GM19025 (cell line): Measurements from ENCODE around the gene SAMHD1.
"Not testable (repeated sequence)": the region's sequence is repeated elsewhere in the genome, so short reads cannot be mapped to it uniquely, and the experiment has no call there.

Experiments used
- ATAC-seq: cut with Tn5 transposase; IDR thresholded peaks from one replicate; pipeline ENCODE4 v1.9.1; 2021; ENCODE audit warnings: mild to moderate bottlenecking, low read depth, moderate library complexity; ENCODE audit not compliant: unreplicated experiment

The SAMHD1 gene

DNA sequence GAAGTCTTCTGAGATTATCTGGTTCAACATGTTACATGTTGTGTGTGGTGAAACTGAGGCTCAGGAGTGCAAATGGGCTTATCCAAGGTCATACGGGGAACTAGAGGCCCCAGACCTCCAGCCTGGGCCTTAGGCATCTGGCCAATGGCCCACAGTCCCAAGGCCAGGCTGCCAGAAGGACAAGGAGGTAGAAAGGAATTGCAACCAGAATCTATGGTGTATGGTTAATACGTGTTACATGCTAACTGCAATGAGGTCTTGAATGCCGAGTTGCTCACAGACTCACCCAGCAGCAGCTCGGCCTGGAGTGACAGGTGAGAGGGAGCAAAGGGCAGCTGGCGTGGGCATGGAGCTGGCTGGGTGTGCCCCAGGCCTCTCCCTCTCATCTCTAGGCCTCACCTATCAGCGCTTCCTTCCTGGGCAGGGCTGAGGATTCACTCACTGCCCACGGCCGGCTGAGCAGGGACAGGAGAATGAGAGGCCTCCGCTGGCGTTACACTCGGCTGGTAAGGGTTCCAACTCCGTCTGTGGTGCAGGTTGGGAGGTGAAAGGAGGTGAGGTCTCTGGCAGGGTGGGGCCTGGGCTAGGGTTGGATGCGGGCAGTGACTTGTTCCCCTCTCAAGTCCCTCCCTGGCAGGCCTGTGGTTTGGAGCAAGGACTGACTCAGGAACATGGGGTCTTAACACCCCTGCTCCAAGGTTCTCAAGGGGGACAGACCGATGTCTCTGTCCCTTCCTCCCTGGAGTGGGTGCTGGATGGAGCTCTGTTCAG is 75.6 kb downstream of the SAMHD1 start, which contains the start of gene TLDC2:
TSS of gene TLDC2 (plus strand) at position 437 of the 771 bp plus-strand sequence. CDS start at position 474, 37 bp downstream.
- no peak for ATAC-seq

DNA sequence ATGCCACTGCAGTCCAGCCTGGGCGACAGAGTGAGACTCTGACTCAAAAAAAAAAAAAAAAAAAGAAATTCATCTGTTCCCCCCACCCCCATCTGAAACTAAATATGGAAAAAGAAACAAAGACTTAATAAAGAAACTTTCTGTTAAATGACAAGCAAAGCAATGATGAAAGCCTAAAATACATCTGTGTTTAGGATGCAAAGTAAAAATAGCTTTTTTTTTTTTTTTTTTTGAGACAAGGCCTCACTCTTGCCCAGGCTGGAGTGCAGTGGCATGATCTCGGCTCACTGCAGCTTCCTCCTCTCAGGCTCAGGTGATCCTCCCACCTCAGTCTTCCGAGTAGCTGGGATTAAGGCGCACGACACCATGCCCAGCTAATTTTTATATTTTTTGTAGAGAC is 76.4 kb downstream of the SAMHD1 start:
- ATAC-seq: not testable (repeated sequence)

DNA sequence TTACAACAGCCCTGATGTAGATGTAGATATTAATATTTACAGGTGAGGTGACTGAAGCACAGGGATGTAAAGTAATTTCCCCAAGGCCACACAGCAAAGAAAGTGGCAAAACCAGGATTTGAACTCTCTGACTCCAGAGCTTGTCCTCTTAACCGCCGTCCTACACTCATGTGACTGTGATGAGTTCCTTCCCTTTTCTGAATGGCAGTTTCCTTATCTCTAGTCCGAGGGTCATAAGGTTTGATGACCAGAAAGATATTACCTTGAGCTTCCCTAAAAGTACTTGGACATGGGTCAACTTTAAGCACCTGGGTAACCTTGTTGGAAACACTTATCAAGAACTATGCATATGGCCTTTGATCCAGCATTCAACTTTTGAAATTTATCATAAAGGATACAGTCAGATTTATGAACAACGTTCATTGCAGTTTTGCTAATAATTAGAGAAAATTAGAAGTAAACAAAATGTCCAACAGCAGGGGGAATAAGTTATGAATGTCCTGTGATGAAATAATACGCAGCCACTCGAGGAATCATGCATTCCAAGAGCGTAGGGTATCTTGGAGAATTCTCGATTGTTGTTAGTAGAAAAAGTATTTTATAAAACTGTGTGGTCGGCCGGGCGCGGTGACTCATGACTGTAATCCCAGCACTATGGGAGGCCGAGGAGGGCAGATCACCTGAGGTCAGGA is 77.9 kb downstream of the SAMHD1 start:
- ATAC-seq: no peak

DNA sequence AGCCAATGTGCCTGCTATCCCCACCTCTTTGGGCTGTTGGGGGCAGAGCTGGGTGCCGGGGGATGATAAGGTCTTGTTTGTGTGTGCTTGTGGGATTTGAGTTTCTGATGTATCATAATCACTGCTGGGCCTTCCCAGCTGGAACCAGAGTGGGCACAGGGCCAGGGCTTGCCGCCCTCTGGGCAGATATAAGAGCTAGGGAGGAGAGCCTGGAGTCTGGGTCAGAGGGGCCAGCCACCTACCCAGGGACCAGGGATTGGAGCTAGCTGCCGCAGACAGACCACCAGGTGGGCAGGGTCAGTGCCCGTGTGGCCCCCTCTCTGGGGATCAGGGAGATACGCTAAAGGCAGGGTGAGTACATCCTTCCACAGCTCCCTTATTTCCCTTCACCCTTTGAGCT is 78.7 kb downstream of the SAMHD1 start:
- ATAC-seq: no peak

DNA sequence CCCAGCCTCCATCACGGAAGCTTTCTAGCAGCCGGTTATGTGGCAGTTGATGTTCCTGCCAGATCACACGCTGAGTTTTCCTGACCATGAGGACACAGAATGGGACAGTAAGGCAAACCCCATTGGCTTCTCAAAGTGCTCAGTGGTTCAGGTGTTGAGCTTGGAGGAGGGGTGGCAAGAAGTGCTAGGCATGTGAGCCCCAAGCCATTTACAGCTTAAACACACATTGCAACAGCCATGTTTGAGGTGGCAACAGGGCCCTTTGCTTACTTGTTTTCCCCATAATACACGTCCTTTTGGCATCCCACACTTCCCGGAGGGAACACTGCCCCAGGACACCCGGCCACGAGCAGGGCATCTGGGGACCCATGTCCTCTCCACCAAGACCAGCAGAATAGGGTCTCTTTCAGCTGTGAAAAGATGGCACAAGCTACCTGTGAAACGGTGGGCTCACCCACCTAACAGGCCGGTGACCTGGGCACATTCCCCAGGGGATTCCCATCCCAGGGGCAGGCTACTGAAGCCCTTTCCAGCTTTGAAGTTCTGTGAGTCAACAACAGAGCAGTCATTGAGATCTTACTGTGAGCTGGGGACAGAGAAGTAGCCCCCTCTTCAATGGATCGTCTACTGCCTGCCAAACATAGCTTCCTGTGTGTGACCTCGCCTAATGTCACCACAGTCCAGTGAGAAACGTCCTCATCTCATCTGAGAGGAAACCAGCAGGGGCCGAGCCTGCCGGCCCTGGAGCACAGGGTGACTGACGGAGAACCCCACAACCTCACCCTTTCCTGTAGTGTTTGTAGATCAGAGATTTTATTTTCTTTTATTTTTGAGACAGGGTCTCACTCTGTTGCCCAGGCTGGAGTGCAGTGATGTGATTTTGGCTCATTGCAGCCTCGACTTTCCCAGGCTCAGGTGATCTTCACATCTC is 79.6 kb downstream of the SAMHD1 start:
- ATAC-seq: no peak

DNA sequence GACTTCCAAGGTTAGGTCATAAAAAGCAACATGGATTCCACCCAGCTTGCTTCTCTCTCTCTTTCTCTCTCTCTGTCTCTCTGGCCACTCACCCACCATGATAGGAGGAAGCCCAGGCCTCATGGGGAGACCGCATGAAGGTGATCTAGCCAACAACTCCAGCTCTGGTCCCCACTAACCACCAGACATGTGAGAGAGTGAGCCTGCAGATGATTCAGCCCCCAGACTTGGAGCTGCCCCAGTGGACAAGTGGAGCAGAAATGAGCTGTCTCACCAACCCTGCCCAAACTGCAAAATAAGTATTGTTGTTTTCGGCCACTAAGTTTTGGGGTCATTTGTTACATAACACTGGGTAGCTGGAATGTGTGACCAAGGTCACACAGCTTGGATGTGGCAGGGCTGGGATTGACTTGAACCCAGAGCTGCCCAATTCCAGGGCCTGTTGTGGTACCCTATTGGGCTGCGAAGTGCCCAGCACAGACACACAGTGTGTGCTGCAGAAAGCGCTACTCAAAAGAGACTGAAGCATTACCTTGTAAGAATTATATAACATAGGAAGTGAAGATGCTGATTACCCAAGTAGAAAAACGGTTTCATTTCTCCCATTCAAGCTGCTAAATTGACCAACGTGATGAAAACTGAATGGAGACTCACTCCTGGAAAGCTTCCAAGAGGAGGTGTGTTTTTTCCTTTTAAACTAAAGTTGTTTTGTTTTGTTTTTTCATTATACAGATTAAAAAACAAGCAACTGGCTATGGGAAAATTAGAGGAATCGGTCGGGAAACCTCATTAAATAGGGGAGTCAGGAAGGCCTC is 84.6 kb downstream of the SAMHD1 start:
- no peak for ATAC-seq

DNA sequence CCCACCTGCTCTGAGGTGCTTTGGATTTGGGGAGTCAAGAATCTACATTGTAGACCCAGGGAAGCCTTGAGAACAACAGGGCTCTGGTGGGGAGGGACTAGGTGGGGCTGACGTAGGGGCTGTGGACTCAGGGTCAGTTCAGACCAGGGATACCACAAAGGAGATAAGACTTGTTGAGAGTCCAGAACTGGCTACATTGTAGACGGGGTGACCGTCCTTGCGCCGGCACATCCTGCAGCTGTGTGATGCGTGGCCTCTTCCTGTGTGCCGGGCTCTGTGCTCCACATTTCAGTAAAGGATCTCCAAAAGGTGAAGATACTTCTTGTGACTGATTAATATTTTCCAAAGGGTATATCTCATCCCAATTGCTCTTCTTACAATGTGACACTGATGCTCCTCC is 85.3 kb downstream of the SAMHD1 start:
- ATAC-seq: no peak

DNA sequence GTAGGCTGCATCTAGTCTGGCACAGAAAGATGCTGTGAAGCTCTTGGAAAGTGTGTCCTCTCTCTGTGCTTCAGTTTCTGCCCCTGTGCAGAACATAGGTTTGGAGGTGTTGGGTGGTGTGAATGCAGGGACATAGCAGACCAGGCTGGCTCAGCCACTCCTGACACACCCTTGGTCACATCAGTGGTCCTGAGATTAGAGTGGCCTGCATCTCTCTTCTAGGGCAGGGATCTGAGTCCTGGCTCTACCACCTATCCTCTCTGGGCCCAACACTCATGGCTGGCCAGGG is 85.7 kb downstream of the SAMHD1 start:
- no peak for ATAC-seq

DNA sequence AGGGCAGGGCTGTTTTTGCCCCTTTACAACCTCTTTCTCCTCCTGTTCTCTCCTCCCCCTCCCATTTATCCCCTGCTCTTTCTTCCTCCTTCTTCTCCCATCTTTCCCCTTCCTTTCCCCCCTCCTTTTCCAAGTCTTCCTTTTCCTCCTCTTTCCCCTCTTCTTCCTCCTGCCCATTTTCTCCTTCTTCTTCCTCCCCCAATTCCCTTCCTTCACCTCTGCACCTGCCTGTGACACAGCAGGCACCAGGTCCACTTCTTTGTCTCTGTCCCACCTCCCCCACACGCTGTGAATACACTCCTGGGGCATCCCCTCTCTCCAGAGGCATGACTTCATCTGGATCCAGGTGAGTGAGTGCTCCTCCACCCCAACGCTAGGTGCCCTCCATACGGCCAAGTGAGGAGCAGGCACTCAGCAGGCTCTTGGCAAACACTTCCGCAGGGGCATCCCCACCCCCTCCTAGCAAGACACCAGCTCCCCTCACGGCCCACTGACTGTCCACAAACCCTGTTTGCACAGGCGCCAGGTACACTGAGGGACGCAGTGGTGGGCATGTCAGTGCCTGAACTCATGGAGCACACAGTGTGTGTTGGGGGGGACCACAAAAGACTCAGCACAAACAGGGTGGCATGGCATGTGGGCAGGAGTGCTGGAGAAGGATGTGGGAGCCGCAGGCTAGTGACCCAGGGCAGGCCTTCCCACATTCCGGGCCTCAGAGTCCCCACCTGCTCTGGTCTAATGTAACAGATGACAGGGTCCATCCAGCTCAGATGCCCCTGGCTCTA is 86.2 kb downstream of the SAMHD1 start:
- ATAC-seq: no peak

DNA sequence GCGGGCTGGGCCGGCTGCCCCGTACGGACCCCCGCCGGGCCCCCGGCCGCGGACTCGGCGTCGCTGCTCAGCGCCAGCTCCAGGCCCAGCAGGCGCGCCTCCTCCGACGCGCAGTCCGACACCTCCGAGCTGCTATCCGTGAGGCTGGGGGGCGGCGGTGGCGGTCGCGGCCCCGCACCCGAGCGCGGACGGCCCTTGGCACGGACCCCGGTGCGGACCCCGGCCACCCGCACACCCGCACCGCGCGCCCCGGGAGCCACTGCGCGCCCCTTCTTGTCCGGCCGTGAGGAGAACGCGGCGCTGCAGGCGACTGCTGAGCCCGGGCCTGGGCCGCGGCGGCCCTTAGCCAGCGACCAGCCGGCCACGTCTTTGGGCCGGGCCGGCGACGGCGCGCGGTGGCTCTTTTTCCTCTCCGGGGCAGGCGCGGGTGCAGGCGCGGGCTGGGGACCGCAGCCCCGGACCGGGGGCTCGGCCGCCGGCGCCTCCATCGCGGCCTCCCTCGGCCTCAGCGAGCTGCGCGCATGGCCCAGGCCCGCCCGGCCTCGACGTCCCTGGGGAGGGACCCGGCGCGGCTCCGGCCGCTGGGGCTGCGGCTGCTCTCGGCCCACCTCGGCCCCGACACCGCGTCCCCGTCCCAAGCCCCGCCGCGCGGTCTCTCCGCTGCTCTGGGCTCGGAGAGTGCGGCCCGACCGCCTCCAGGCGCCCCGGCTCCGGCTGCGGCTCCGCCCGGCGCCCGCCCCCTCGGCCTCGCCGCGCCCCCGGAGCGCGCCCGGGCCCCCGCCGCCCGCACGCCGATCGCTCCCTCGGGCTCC is 88.4 kb downstream of the SAMHD1 start:
- ATAC-seq: peak; percentile 55

DNA sequence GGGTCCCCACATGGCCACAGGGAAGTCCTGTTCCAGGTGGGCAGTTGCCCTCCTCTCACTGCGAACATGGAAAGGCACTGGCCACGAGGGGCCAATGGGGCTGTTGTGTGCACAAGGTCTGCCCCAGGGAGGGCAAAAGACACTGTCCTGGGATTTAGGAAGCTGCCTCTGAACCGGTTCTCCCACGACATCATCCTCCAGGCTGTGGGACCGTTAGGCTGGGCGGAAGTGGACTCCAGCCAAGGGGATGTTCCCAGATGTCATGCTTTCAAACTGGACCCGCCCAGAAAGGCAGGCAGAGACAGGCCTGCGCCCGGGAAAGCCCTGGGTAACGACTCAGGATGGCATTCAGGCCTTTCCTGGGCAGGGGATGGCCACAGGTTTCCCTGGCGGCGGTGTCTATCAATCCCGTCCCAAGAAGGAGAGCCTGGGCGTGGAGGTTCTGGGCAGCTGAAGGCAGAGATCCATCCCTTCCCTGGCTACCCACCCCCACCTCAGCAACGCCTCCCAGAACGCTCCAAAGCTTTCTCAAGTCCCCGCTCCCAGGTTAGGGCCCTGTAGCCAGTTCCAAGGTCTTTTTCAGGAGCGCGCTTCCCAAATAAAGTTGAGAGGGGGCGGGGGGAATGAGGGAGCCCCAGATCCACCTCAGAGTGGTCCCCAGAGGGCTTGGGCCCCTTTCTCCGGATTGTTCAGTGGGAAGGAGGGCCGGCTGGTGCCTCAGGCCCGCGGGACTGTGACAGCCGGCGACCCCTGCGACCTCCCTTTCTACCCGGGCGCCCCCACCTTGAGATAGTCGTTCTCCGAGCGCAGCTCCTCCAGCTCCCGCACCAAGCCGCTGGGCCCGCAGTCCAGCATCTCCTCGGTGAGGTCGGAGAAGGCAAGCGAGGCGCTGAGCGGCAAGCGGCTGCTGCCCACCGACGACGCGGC is 89.4 kb downstream of the SAMHD1 start:
- ATAC-seq: no peak

DNA sequence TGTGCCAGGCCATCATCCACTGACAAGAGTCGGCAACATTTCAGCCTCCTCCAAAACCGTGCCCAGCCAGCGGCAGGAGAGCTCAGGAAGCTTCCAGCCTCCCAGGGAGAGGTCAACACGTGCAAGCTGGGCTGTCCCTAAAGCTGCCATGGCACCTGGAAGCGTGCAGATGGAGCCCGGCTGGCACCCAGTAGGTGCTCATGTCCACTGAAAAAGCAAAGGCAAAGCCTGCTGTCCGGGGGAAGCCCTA is 90.0 kb downstream of the SAMHD1 start:
- ATAC-seq: no peak

DNA sequence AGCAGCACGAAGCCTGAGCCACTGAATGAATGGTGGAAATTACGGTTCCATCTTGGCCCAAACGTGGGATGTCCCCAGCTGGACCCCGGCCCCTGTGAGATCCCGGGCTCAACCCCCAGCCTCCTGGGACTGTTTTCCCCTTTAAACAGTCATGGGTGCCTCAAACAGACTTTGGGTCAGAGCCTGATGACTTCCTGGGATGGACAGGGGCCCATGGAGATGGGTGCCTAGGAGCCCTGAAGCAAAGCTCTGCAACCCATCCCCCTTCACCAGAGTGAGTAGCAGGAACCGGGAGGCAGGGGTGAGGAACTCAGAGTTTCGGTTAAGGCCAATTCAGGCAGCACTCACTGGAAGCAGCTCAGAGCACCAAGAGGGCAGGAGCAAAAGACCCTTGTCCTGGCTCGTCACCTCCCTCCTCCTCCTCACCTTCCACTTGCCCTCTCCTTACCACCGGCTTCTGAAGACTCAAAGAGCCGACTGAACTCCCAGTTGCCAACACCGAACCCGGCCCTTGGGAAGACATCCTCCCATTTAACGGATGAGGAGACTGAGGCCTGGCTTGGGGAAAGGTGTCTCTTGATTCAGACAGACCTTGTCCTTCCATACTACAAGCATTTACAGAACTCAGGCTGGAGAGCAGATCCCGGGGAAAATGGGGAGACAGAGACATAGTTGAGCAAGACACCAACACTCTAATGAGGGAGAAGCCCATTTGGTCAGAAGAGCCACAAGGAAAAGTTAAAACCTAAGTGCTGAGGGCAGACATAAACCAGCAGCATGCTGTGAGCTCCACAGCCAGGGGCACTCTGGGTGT is 90.5 kb downstream of the SAMHD1 start:
- ATAC-seq: no peak

DNA sequence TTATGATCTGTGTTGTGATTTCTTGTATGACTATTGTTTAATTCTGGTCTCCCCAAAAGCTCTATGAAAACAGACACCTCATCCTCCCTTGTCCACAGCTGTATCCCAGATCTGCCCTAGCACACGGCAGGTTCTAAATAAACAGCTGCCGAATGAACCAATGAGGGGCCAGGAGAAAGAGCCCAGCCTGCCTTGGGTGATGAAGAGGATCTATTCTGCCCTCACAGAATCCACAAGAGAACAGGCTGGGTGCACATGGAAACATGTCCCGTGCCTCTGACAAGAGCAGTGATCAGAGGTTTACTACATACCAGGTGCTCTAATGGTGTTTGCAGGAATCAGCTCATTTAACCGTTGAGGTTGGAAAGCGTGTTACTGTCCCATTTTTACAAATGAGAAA is 91.2 kb downstream of the SAMHD1 start:
- no peak for ATAC-seq

DNA sequence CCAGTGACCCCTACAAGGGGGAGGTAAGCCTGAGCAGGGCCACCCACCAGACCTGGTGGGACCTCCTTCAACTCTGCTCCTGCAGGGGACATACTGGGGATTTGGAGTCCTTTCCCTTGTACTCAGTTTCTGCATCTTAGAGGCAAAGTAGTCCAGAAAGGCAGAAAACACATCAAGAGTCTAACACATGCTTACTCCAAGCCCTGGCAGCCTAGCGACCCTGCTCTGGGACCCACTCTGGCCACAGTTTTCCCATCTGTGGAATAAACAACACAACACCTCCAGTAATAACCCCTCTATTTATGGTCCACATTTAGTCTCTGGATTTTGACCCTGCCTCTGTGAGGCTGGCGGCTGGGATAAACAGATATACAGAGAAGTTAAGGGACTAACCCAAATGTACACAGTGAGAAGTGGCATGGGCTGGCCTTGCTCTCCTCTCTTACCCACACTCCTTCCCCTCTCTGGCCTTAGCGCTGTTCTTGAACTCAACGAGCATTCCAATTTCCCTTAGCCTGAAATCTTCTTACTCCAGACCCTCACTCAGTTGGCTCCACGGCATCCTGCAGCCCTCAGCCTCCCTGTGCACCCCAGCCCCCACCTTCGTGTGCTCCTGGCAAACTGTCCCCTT is 91.7 kb downstream of the SAMHD1 start:
- no peak for ATAC-seq

DNA sequence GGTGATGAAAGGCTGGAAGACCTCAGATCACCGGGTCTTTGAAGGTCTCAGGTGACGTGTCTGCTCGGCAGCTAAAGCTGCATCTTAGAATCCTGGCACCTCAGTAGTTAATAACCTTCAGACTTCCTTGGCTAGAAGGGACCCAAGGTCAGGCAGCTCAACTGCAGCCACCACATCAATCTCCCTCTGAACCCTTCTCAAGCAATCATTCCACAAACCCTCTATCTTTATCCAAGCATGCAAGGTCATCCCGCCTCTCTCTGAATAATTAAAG is 92.3 kb downstream of the SAMHD1 start:
- no peak for ATAC-seq
